ENCODE results near the gene MLIP.

- no peak for TF ChIP-seq USF2 (IDR thresholded peaks at IDR 0.05; ENCODE audit: low read length)
- no peak for TF ChIP-seq SIRT6 (IDR thresholded peaks at IDR 0.05; ENCODE audit: low read length)
- no peak for TF ChIP-seq RFX5 (IDR thresholded peaks at IDR 0.05; ENCODE audit: borderline replicate concordance, low read depth, low read length)
- TF ChIP-seq FOSL1 (IDR thresholded peaks at IDR 0.05; ENCODE audit: insufficient read depth, low read depth, low read length): no peak
- no peak for TF ChIP-seq EZH2 (IDR thresholded peaks at IDR 0.05; ENCODE audit: low read depth, low read length, severe bottlenecking)
Measured at GRCh38 chr6:54194067-54194466, 82.8 kb downstream of the MLIP start.
